Activated T-helper 2 cell treated with anti-CD3 and anti-CD28 coated beads, Interferon-gamma antibody, Interleukin-2, Interleukin-4, amounts not matched to agents 10 μg/mL and 5 μg/mL and 100 μg/mL, durations not matched to agents 14 hours and 24 hours and 36 hours (primary cell): ENCODE data around the gene ZNF511. TPM values are rescaled to one million over a fixed set of nuclear protein-coding genes. Genes with fewer than 3 reads are reported as not detected.
A peak's percentile ranks its signal among the peaks of the same experiment; 100 is the strongest.

ENCODE experiments used
- DNase-seq: peaks from one replicate; pipeline ENCODE4 v3.0.0; 2021; ENCODE audit warnings: low spot score
- H3K27ac Mint-ChIP-seq: one replicate; pipeline ENCODE4 v1.8.0; 2021; ENCODE audit warnings: mixed read lengths
- H3K27me3 Mint-ChIP-seq: one replicate; pipeline ENCODE4 v1.8.0; 2021; ENCODE audit warnings: low read depth, mixed read lengths
- H3K36me3 Mint-ChIP-seq: one replicate; pipeline ENCODE4 v1.8.0; 2021; ENCODE audit warnings: low read depth, mixed read lengths
- H3K4me1 Mint-ChIP-seq: one replicate; pipeline ENCODE4 v1.8.0; 2021; ENCODE audit warnings: low read depth, mixed read lengths
- H3K4me3 Mint-ChIP-seq: one replicate; pipeline ENCODE4 v1.8.0; 2021; ENCODE audit warnings: low read depth, mild to moderate bottlenecking, moderate library complexity, mixed read lengths
- H3K9me3 Mint-ChIP-seq: one replicate; pipeline ENCODE4 v1.8.0; 2021; ENCODE audit warnings: mixed read lengths
- intact Hi-C: fragments of 100-400 bp; cut with micrococcal nuclease; formaldehyde crosslinking; loops from one replicate; pipeline ENCODE4 v1.15.1; 2023
- total RNA-seq: library from RNA; stranded (reverse); gene quantifications from 2 replicates; pipeline ENCODE4 v1.2.3, GENCODE V29; 2022

Gene ZNF511
- total RNA-seq, 1 donor from 2014 or later: 89.7 TPM

- H3K27ac Mint-ChIP-seq: no peak overlapping the region
- H3K4me1 Mint-ChIP-seq: peaks cover 18% of the 10 kb centered on the region
- H3K27me3 Mint-ChIP-seq: no peaks in the 10 kb centered on the region
- peaks cover 36% of the 10 kb centered on the region for H3K36me3 Mint-ChIP-seq
- DNase-seq: no peak
- intact Hi-C loops: no loop called here
- peak overlapping the region; percentile 79 for H3K4me3 Mint-ChIP-seq
- no peaks in the 10 kb centered on the region for H3K9me3 Mint-ChIP-seq
Observed at GRCh38 chr10:133277277-133277992, 31.3 kb upstream of the ZNF511 start.

GRCh38 chr10:133277993-133278576 is 30.6 kb upstream of the ZNF511 start:
- Mint-ChIP-seq H3K27me3 (no peaks in the 10 kb centered on the region), H3K4me1 (peaks cover 18% of the 10 kb centered on the region), H3K4me3 (peak overlapping the region; percentile 79), H3K27ac (peak overlapping the region; percentile 69), H3K36me3 (peaks cover 35% of the 10 kb centered on the region), H3K9me3 (no peaks in the 10 kb centered on the region)
- no peak for DNase-seq
- intact Hi-C loops: no loop called here

DNA sequence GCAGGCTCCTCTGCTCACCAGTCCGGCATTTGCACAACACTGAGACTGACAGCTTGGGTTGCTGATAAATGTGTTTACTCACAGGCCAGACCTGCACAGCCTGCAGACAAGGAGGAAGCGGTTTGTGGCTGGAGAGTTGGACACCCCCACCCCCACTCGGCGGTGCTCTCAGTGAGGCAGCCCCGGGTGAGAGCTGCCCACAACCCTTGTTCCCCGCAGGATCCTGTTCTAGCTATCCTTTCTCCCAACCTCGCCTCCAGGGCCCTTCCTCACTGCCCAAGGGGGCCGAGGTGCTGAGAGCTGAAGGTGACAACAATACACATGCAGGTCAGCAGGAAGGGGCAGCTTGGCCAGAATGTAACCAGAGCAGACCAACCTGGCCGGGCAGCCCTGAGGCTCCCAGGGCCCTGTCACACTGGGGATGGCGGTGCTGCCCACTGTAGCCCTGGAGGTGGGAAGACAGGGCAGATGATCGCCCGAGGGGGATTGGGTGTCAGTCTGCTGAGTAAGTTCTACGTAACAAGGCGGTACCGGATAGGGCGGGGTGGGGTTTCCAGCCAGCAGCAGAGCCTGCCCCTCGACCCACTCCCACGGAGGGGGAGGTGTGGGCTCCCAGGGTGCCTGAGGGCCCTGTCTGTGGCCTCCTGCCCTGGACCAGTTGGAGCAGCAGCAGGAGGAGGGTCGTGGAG is 30.0 kb upstream of the ZNF511 start:
- intact Hi-C loops: no loop called here
- Mint-ChIP-seq H3K4me1 (peaks cover 18% of the 10 kb centered on the region), H3K4me3 (peak overlapping the region; percentile 79), H3K27ac (peak overlapping the region; percentile 69), H3K9me3 (no peaks in the 10 kb centered on the region), H3K27me3 (no peaks in the 10 kb centered on the region), H3K36me3 (peaks cover 38% of the 10 kb centered on the region)
- DNase-seq: peak; percentile 59

GRCh38 chr10:133279326-133280226 is 29.1 kb upstream of the ZNF511 start:
- intact Hi-C loops: no loop called here
- no peaks in the 10 kb centered on the region for H3K9me3 Mint-ChIP-seq
- H3K27ac Mint-ChIP-seq: no peak overlapping the region
- DNase-seq: no peak
- H3K36me3 Mint-ChIP-seq: peaks cover 43% of the 10 kb centered on the region
- no peak overlapping the region for H3K4me3 Mint-ChIP-seq
- H3K4me1 Mint-ChIP-seq: peaks cover 18% of the 10 kb centered on the region
- H3K27me3 Mint-ChIP-seq: no peaks in the 10 kb centered on the region

DNA sequence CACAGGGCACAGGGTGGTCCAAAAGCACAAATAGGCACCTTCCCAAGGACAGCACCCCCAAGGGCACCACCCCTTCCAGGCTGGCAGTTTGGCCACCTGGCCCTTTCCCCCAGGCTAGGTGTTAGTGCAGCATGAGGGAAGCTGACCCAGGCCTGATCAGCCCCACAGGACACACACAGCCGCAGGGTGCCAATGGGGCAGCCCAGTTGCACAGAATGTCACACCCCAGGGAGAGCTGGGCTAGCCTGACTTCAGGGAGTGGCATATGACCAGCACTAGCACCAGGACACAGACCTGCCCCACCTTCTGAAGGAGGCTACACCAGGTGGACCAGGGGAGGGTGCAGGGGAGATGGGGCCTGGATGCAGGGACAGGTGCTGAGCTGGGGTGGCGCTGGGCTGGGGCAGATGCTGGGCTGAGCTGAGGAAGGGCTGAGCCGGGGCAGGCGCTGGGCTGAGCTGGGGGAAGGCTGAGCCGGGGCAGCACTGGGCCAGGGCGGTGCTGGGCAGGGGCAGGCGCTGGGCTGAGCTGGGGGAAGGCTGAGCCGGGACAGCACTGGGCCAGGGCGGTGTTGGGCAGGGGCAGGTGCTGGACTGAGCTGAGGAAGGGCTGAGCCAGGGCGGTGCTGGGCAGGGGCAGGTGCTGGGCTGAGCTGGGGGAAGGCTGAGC is 28.2 kb upstream of the ZNF511 start:
- DNase-seq: no peak
- no peak overlapping the region for H3K27ac Mint-ChIP-seq
- peaks cover 15% of the 10 kb centered on the region for H3K4me1 Mint-ChIP-seq
- H3K9me3 Mint-ChIP-seq: no peaks in the 10 kb centered on the region
- H3K36me3 Mint-ChIP-seq: peaks cover 41% of the 10 kb centered on the region
- H3K27me3 Mint-ChIP-seq: no peaks in the 10 kb centered on the region
- H3K4me3 Mint-ChIP-seq: no peak overlapping the region
- intact Hi-C loops: no loop called here

DNA sequence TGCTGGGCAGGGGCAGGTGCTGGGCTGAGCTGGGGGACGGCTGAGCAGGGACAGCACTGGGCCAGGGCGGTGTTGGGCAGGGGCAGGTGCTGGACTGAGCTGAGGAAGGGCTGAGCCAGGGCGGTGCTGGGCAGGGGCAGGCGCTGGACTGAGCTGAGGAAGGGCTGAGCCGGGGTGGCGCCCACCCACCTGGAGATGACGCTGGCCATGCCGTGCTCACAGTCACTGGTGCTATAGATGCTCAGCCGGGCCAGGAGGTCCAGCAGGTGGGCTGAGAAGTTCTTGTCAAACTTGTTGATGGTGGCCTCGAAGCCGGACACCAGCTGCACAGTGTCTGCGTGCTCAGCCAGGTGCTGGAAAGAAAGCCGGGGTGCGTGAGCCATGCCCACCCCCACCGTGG is 27.6 kb upstream of the ZNF511 start:
- intact Hi-C loops: no loop called here
- Mint-ChIP-seq H3K27me3 (no peaks in the 10 kb centered on the region), H3K9me3 (no peaks in the 10 kb centered on the region), H3K4me3 (no peak overlapping the region), H3K36me3 (peaks cover 41% of the 10 kb centered on the region), H3K27ac (no peak overlapping the region), H3K4me1 (peaks cover 15% of the 10 kb centered on the region)
- DNase-seq: no peak

- Mint-ChIP-seq H3K9me3 (no peaks in the 10 kb centered on the region), H3K4me1 (peaks cover 15% of the 10 kb centered on the region), H3K27ac (no peak overlapping the region), H3K4me3 (no peak overlapping the region), H3K36me3 (peaks cover 48% of the 10 kb centered on the region), H3K27me3 (no peaks in the 10 kb centered on the region)
- intact Hi-C loops: no loop called here
- no peak for DNase-seq
Observed at GRCh38 chr10:133281628-133282372, 26.9 kb upstream of the ZNF511 start.

- no peak overlapping the region for H3K4me3 Mint-ChIP-seq
- intact Hi-C loops: no loop called here
- H3K9me3 Mint-ChIP-seq: no peaks in the 10 kb centered on the region
- H3K27me3 Mint-ChIP-seq: no peaks in the 10 kb centered on the region
- peaks cover 13% of the 10 kb centered on the region for H3K4me1 Mint-ChIP-seq
- peaks cover 55% of the 10 kb centered on the region for H3K36me3 Mint-ChIP-seq
- no peak overlapping the region for H3K27ac Mint-ChIP-seq
- DNase-seq: no peak
Observed at GRCh38 chr10:133282846-133283390, 25.8 kb upstream of the ZNF511 start.

DNA sequence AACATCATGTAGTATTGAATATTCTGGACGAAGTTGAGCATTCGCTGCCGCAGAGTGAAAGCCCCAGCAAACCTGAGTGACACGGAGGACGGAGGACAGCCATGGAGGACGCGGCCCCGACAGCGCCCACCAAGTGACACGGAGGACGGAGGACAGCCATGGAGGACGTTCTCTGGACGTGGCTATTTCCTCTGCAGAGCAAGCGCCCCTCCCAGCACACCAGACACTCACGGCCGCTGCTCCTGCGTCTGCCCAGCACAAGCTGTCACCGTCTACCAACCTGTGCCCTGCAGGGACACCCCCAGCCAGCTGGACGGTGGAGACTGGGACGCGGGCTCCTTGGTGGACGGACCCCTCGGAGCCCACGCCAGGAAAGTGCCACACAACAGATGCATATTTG is 24.8 kb upstream of the ZNF511 start:
- H3K9me3 Mint-ChIP-seq: no peaks in the 10 kb centered on the region
- no peak overlapping the region for H3K27ac Mint-ChIP-seq
- no peak for DNase-seq
- no peak overlapping the region for H3K4me3 Mint-ChIP-seq
- H3K27me3 Mint-ChIP-seq: no peaks in the 10 kb centered on the region
- peaks cover 2% of the 10 kb centered on the region for H3K4me1 Mint-ChIP-seq
- H3K36me3 Mint-ChIP-seq: peaks cover 58% of the 10 kb centered on the region
- intact Hi-C loops: no loop called here

GRCh38 chr10:133285217-133285616 is 23.5 kb upstream of the ZNF511 start:
- intact Hi-C loops: no loop called here
- DNase-seq: no peak
- Mint-ChIP-seq H3K36me3 (peaks cover 61% of the 10 kb centered on the region), H3K27me3 (no peaks in the 10 kb centered on the region), H3K9me3 (no peaks in the 10 kb centered on the region), H3K4me1 (no peaks in the 10 kb centered on the region), H3K27ac (no peak overlapping the region), H3K4me3 (no peak overlapping the region)

DNA sequence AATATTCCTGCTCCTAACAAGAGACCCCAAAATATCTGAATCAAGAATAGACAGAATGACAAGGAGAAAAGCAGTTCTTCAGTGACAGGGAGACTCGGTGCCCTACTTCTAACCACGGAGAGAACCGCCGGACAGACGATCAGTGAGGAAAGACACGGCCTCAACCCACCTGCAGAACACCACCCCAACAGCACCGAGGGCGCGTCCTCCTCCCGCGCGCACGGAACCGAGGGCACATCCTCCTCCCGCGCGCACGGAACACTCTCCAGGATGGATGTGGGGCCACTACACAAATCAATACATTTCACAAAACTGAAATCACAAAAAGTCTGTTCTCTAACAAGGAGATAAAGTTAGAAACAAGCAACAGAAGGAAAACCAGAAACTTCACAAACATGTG is 22.3 kb upstream of the ZNF511 start:
- no peak for DNase-seq
- H3K27me3 Mint-ChIP-seq: no peaks in the 10 kb centered on the region
- no peak overlapping the region for H3K4me3 Mint-ChIP-seq
- intact Hi-C loops: no loop called here
- no peaks in the 10 kb centered on the region for H3K4me1 Mint-ChIP-seq
- peaks cover 67% of the 10 kb centered on the region for H3K36me3 Mint-ChIP-seq
- no peak overlapping the region for H3K27ac Mint-ChIP-seq
- H3K9me3 Mint-ChIP-seq: no peaks in the 10 kb centered on the region
